ENCODE measurements around the gene ADAMTS6.

ADAMTS6 gene

DNA sequence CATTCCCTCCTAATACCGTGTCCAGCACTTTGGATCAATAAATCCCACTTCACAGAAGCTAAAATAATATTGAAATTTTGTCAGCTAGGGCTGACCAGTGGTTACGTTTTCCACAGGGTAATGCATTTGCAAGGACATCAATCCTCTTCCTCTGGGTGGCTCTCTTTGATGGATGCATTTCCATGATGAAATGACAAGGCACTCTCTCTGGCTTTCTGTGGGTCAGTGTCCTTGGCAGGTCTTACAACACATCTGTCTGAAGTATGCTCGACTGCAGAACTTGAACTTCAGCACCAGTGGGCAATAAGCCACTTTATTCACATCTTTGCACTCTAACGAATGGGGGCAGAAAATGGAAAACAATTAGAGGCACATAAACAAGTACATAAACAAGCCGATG, 330.1 kb downstream of the ADAMTS6 start:
- no peaks in the 10 kb centered on the region for H3K9me3 Mint-ChIP-seq
- H3K27ac Mint-ChIP-seq, result no peak overlapping the region
- H3K36me3 Mint-ChIP-seq (ENCODE audit: low read depth), result no peaks in the 10 kb centered on the region
- H3K4me3 Mint-ChIP-seq, result no peak overlapping the region
- H3K4me1 Mint-ChIP-seq (ENCODE audit: low read depth), result no peaks in the 10 kb centered on the region
- no peaks in the 10 kb centered on the region for H3K27me3 Mint-ChIP-seq

- Mint-ChIP-seq H3K4me1 (ENCODE audit: low read depth) (no peaks in the 10 kb centered on the region), H3K27ac (no peak overlapping the region), H3K9me3 (no peaks in the 10 kb centered on the region), H3K36me3 (ENCODE audit: low read depth) (no peaks in the 10 kb centered on the region), H3K4me3 (no peak overlapping the region), H3K27me3 (no peaks in the 10 kb centered on the region)
Measured at GRCh38 chr5:65150599-65151304, 331.0 kb downstream of the ADAMTS6 start.

GRCh38 chr5:65149827-65150226, 331.9 kb downstream of the ADAMTS6 start:
- Mint-ChIP-seq H3K4me3 (no peak overlapping the region), H3K4me1 (ENCODE audit: low read depth) (no peaks in the 10 kb centered on the region), H3K36me3 (ENCODE audit: low read depth) (no peaks in the 10 kb centered on the region), H3K27ac (no peak overlapping the region), H3K9me3 (no peaks in the 10 kb centered on the region), H3K27me3 (no peaks in the 10 kb centered on the region)

GRCh38 chr5:65144136-65144871, 337.4 kb downstream of the ADAMTS6 start:
- Mint-ChIP-seq H3K36me3 (ENCODE audit: low read depth) (no peaks in the 10 kb centered on the region), H3K27me3 (no peaks in the 10 kb centered on the region), H3K27ac (no peak overlapping the region), H3K4me3 (no peak overlapping the region), H3K4me1 (ENCODE audit: low read depth) (no peaks in the 10 kb centered on the region), H3K9me3 (no peaks in the 10 kb centered on the region)

GRCh38 chr5:65142511-65143011, 339.2 kb downstream of the ADAMTS6 start:
- H3K27me3 Mint-ChIP-seq, result no peaks in the 10 kb centered on the region
- no peaks in the 10 kb centered on the region for H3K4me1 Mint-ChIP-seq (ENCODE audit: low read depth)
- no peak overlapping the region for H3K27ac Mint-ChIP-seq
- H3K36me3 Mint-ChIP-seq (ENCODE audit: low read depth), result no peaks in the 10 kb centered on the region
- no peak overlapping the region for H3K4me3 Mint-ChIP-seq
- H3K9me3 Mint-ChIP-seq, result no peaks in the 10 kb centered on the region

DNA sequence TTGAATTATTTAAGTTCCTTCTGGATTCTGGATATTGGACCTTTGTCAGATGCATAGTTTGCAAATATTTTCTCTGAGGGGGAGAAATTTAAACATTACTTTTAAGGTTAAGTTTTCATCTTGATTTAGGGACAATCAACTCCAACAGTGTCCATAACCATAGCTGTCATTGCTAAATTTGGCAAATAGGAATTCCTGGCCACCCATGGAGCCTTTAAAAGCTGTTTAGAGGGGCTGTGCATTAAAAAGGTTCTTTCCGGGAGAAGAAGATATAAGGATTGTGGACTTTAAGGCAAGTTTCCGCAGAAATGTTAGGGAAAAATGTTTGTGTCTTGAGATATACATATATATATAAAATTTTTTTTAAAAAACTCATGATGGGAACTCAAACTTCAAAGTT, 339.7 kb downstream of the ADAMTS6 start:
- no peaks in the 10 kb centered on the region for H3K36me3 Mint-ChIP-seq (ENCODE audit: low read depth)
- no peaks in the 10 kb centered on the region for H3K27me3 Mint-ChIP-seq
- H3K27ac Mint-ChIP-seq, result no peak overlapping the region
- H3K4me3 Mint-ChIP-seq, result no peak overlapping the region
- no peaks in the 10 kb centered on the region for H3K4me1 Mint-ChIP-seq (ENCODE audit: low read depth)
- no peaks in the 10 kb centered on the region for H3K9me3 Mint-ChIP-seq

GRCh38 chr5:65141493-65141892, 340.2 kb downstream of the ADAMTS6 start:
- H3K27me3 Mint-ChIP-seq, result no peaks in the 10 kb centered on the region

GRCh38 chr5:65137631-65138030, 344.1 kb downstream of the ADAMTS6 start:
- Mint-ChIP-seq H3K4me1 (ENCODE audit: low read depth) (no peaks in the 10 kb centered on the region), H3K36me3 (ENCODE audit: low read depth) (no peaks in the 10 kb centered on the region), H3K9me3 (no peaks in the 10 kb centered on the region), H3K27me3 (no peaks in the 10 kb centered on the region), H3K27ac (no peak overlapping the region), H3K4me3 (no peak overlapping the region)

More at GRCh38 chr5:65141493-65141892, 340.2 kb downstream of the ADAMTS6 start:
- Mint-ChIP-seq H3K27ac (no peak overlapping the region), H3K4me3 (no peak overlapping the region), H3K36me3 (ENCODE audit: low read depth) (no peaks in the 10 kb centered on the region), H3K9me3 (no peaks in the 10 kb centered on the region), H3K4me1 (ENCODE audit: low read depth) (no peaks in the 10 kb centered on the region)

DNA sequence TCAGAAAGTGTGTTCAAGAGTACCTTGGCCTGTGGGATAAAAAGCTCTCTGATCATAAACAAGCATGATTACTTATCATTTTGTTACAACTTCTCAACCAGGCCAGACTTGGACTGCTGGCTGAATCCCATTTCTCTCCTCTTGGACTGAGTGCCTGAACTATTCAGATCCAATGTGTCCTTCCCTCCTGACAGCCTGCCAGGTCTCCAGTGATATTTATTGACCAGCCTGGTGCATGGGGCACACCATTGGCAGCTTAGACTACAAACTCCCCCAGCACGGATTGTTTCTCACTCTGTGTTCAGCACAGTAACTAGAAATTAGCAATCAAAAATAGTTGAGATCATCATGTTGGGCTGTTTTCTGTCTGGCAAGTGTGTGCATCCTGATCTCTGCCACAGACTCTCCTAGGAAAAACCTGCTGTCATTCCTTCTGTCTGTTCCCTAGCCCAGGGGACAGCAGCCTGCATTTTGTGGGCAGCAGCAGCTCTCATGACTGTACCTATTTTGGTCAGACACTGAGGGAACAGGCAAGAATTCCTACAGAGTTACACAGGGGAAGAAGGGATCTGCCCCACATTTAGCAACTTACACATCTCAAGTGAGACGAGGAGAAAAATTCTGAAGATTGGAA, 348.1 kb downstream of the ADAMTS6 start:
- Mint-ChIP-seq H3K9me3 (no peaks in the 10 kb centered on the region), H3K4me1 (ENCODE audit: low read depth) (no peaks in the 10 kb centered on the region), H3K27me3 (no peaks in the 10 kb centered on the region), H3K4me3 (no peak overlapping the region), H3K27ac (no peak overlapping the region), H3K36me3 (ENCODE audit: low read depth) (no peaks in the 10 kb centered on the region)

DNA sequence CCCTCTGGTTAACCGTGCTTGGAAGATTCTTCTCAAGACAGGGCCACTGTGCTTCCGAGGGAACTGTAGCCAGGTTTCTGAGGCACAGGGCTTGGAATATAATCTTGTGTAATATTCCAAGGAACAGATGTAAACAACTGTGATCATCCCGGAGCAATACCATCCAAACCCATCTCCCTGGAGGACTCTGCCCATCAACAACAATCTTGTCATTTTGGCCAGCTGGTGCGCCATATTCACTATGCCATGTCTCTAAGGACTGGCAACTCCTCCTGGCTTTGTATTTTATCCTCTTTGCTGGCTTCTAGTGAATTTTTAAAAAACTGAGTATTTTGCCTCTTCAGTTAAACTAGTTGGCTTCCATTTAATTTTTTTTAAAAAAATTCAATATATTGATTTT, 349.3 kb downstream of the ADAMTS6 start:
- no peak overlapping the region for H3K27ac Mint-ChIP-seq

DNA sequence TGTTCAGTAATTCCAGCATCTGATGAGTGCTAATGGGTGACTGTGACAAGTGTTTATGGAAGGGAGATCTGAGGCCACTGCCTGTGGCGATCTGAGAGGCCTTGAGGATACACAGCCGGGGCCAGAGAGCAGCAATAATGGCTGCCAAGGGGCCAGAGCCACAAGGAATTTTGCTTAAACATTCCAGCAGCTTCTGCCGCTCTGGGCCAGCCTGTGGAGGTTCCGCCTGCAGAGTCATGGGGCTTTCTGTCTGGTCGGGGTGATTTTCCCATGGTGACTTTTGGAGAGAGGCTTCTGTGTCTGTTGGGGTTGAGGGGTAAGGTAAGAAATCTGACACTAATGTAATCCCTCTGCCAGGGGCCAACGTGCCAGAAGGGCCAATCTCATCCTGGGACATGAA, 353.5 kb downstream of the ADAMTS6 start:
- Mint-ChIP-seq H3K27me3 (no peaks in the 10 kb centered on the region), H3K4me1 (ENCODE audit: low read depth) (no peaks in the 10 kb centered on the region), H3K27ac (no peak overlapping the region), H3K4me3 (no peak overlapping the region), H3K36me3 (ENCODE audit: low read depth) (no peaks in the 10 kb centered on the region), H3K9me3 (no peaks in the 10 kb centered on the region)

More for the DNA sequence above, 349.3 kb downstream of the ADAMTS6 start:
- Mint-ChIP-seq H3K27me3 (no peaks in the 10 kb centered on the region), H3K9me3 (no peaks in the 10 kb centered on the region), H3K36me3 (ENCODE audit: low read depth) (no peaks in the 10 kb centered on the region), H3K4me1 (ENCODE audit: low read depth) (no peaks in the 10 kb centered on the region), H3K4me3 (no peak overlapping the region)

- H3K36me3 Mint-ChIP-seq (ENCODE audit: low read depth), result no peaks in the 10 kb centered on the region
- H3K4me1 Mint-ChIP-seq (ENCODE audit: low read depth), result no peaks in the 10 kb centered on the region
- no peaks in the 10 kb centered on the region for H3K9me3 Mint-ChIP-seq
- H3K4me3 Mint-ChIP-seq, result no peak overlapping the region
- H3K27me3 Mint-ChIP-seq, result no peaks in the 10 kb centered on the region
- H3K27ac Mint-ChIP-seq, result no peak overlapping the region
Measured at GRCh38 chr5:65127161-65127901, 354.4 kb downstream of the ADAMTS6 start.

- Mint-ChIP-seq H3K4me1 (ENCODE audit: low read depth) (no peaks in the 10 kb centered on the region), H3K4me3 (no peak overlapping the region), H3K27me3 (no peaks in the 10 kb centered on the region), H3K27ac (no peak overlapping the region), H3K36me3 (ENCODE audit: low read depth) (no peaks in the 10 kb centered on the region), H3K9me3 (no peaks in the 10 kb centered on the region)
Measured at GRCh38 chr5:65126542-65127069, 355.1 kb downstream of the ADAMTS6 start.

GRCh38 chr5:65125591-65126541, 355.9 kb downstream of the ADAMTS6 start:
- Mint-ChIP-seq H3K4me1 (ENCODE audit: low read depth) (no peaks in the 10 kb centered on the region), H3K4me3 (no peak overlapping the region), H3K36me3 (ENCODE audit: low read depth) (no peaks in the 10 kb centered on the region), H3K27ac (no peak overlapping the region), H3K9me3 (no peaks in the 10 kb centered on the region), H3K27me3 (no peaks in the 10 kb centered on the region)

Measured in stimulated activated naive CD8-positive, alpha-beta T cell treated with anti-CD3 and anti-CD28 coated beads, Interleukin-15, Interleukin-2, amounts not matched to agents 100 ng/mL and 50 ng/mL, for 24 hours (primary cell).